LNCAP (cell line): ENCODE measurements around the gene G3BP1.

Experiments used
- CTCF ChIP-seq: fragments of 450-650 bp; IDR thresholded peaks from 2 replicates; pipeline ENCODE4 v1.5.1; 2017; ENCODE audit warnings: mild to moderate bottlenecking

Gene G3BP1

DNA sequence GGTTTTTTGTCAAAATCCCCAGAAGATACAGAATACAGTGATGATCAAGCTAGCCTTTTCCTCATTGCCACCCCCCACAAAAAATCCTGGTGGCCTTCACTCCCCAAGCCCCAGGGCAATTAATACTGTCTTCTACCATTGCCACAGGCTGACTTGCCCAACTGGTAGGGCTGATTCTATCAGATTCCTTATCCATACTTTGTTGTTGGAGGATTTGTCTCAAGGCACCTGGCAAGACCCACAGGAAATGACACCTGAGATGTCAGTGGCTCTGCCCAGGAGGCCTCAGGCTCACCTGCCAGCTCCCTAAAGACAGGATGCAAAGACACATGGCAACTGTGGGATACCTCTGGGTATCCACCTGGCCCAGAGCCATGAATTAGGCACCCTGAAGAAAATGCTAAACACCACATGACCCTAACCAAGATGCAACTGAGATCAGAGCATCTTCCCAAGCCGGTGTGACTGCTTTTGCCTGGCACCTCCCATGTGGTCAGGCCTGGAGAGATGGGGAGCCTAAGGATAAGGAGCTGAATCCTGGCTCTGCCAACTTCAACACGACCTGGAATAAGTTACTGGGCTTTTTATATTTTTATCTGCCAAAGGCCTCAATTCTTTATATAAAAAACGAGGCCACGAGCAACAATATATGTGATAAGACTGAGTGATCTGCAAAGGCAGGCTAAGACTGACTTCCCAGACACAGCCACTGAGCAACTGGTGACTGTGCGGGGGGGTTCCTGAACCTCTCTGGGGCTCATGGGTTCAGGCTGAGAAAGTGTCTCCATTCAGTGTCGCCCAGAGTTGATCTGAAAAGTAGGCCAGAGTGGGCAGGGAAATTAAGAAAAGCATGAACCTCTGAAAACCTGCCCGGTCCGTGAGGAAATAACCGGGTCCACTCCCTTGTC, 14.3 kb upstream of the G3BP1 start:
- TF ChIP-seq CTCF = no peak

GRCh38 chr5:151758141-151758429, 13.7 kb upstream of the G3BP1 start:
- no peak for TF ChIP-seq CTCF

DNA sequence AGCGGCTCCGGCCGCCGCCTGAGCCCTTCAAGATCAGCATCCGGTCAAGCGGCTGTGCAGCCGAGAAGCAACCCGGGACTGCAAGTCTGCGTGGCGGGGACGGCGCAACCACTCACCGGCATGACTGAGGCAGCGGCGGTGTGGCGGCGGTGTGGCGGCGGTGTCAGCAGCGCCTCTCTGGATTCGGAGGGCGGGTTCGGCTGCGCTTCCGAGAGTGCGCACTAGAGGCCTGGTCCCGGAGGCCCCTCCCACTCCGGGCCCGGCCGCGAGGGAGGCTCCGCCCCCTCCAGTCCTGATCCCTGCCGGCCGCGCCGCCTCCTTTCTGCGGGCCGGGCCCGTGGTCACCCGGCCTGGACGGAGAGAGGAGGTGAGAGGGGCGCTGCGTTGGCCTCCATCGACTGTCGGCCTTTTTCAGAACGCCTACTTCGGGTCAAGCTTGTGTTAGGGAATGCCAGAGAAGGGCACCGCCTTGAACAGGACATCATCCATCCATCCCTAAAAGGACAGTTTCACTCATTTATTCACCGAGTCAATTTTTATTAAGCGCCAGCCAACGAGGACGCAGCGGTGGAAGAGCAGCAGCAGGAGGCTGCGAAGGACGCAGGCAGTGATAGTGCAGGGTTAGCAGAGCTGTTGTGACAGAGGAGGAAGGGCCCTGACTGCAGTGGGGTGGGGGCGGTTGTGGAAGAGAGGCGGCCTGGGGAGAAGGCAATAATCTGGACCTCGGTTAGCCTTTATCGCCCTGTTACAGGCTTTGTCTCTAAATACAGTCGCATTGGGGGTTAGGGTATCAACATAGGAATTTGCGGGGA, 13.1 kb upstream of the G3BP1 start, which contains the start of gene ATOX1:
Gene ATOX1 (minus strand): TSS at position 202 of the 812 bp plus-strand sequence. CDS start 80 bp downstream, at position 122.
- no peak; the same call in 1 of the 2 replicates for TF ChIP-seq CTCF

GRCh38 chr5:151764801-151765200, 7.0 kb upstream of the G3BP1 start:
- no peak for TF ChIP-seq CTCF

- TF ChIP-seq CTCF = no peak
Measured at GRCh38 chr5:151766975-151767374, 4.8 kb upstream of the G3BP1 start.

DNA sequence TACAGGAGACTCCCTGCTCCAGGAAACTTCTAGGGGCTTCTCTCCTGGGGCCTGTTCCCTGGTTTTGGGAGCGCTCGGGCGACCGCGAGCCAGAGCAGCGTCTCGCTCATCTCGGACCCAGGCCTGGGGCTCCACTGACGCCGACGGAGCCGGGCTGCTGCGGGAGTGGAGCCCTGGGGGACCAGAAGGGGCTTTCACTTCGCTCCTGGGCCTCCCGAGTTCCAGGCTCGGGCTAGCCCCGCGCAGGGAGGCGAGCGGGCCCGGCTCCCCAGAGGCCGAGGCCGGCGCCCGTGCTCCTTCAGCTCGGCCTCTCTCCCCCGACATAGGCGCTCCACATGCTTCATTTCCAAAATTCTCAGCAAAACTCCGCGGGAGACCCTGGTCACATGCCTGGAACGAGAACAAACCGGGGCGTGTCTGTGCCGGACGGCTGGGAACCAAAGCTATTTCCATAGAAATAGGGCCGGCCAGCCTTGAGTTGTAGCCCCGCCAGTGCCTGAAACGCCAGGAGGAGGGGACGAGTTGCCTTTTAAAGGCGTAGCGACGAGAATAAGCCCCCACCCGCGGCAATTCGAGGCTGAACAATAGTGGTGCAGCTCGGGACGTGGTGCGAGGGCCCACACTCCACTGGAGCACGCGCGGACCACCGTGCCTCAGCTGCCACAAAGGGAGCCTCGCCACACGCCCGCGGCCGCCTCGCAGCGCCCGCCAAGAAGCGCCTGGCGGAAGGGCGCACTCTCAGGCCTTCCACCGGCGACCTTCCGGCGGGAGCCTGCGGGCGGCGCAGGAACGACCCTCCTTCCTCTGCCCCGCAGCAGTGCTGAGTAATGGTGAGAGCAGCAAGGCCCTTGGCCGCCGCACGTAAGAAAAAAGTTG, 1.1 kb upstream of the G3BP1 start:
- no peak for TF ChIP-seq CTCF
